GM18861 (cell line): Measurements from ENCODE around the gene ABCG8.

Experiments
- ATAC-seq: cut with Tn5 transposase; IDR thresholded peaks from one replicate; pipeline ENCODE4 v1.9.1; 2021; ENCODE audit not compliant: unreplicated experiment

The ABCG8 gene

GRCh38 chr2:43855292-43855691, 16.5 kb downstream of the ABCG8 start:
- no peak for ATAC-seq

DNA sequence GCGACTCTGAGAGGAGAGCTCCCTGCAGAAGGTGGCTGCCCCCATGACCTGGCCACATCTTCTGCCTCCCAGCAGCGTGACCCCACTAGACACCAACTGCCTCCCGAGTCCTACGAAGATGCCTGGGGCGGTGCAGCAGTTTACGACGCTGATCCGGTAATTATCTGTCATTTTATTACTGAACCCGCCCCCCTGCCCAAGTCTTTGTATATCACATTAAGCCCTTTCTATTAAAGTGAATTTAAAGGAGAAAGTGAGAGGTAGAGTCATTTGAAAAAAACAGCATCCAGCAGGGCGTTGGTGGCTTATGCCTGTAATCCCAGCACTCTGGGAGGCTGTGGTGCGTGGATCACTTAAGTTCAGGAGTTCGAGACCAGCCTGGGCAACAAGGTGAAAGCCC, 33.4 kb downstream of the ABCG8 start:
- no peak for ATAC-seq

DNA sequence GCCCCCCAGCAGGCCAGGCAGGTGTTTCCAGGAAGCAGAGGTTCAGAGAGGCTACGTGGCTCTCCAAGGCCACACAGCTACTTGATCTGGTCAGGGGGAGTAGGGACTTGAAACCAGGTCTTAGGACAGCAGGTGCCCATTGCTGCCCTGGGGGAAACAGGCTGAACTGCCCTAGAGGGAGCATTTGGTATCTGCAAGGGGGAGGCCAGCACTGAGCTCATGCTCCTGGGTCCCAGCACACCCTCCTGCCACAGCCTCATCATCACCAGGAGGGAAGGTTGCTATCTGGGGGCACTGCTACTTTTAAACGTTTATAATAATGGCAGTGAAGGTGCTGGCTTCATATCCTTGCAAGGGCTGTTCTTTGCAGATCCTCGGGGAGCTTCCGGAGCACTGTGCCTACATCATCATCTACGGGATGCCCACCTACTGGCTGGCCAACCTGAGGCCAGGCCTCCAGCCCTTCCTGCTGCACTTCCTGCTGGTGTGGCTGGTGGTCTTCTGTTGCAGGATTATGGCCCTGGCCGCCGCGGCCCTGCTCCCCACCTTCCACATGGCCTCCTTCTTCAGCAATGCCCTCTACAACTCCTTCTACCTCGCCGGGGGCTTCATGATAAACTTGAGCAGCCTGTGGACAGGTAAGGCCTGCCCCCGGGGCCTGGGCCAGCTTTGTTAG, 36.1 kb downstream of the ABCG8 start:
- ATAC-seq: no peak

DNA sequence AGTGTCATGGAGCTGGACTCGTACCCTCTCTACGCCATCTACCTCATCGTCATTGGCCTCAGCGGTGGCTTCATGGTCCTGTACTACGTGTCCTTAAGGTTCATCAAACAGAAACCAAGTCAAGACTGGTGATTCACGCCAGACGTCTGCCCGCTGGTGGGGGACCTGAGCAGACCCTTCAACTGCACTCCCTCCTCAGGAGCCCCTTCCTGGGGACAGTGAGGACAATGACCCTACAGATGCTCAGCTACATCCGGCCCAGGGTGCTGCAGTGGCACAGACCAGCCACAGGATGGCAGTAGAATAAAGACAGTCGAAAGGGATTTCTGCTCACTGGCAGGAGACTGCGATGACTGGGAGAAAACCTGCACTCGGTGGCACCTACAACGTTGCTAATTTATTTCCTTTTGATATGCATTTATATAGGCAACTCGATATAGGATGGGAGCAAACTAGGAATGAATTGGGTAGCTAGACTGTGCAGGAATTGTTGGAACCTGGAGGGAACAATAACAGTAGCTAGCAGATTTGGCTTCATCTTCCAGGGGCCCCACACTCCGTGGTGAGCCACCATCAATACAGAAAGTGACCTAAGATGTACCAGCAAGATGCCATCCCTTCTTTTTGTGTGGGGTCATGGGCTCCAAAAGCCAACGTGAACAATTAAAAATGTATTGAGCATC, 39.2 kb downstream of the ABCG8 start:
- peak; percentile 70 for ATAC-seq

GRCh38 chr2:43879261-43879660, 40.5 kb downstream of the ABCG8 start:
- no peak for ATAC-seq

DNA sequence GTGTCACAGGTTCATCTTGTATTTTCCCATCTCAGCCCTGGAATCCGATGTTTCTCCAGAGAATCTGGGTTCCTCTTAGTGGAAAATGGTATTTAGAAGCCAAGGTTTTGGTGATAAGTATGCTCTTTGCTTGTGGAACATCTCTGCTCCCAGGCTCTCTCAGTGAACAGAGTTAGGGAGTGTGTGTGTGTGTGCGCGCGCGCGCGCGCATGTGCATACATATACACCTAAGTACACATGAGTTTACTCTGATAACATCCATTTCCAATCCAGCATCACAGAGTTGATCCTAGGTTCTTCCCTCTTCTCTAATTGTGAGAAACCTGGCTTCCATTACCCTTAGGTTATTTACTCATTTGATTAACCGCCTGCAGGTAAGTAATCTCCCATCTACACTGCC, 41.7 kb downstream of the ABCG8 start:
- no peak for ATAC-seq

- no peak for ATAC-seq
These were observed 42.2 kb downstream of the ABCG8 start for GRCh38 chr2:43880952-43881351.

DNA sequence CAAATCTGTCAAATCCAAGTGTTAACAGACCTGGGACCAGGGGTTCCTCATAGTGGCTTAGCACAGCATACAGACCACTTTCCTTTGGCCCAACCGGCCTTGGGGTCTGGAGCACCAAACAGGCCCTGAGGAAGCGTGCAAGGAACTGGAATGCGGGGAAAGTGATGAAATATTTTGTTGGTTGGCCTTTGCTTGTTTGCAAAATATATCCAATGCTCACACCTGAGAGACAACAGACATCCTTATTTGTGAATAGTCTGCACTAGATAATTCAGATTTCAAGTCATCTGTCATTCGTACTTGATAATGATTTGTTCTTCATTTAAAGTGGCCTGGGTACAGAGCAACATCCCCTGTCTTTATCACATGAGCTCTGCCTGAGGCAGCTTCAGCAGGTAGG, 43.5 kb downstream of the ABCG8 start:
- ATAC-seq: no peak

- ATAC-seq: no peak
These were observed 45.9 kb downstream of the ABCG8 start for GRCh38 chr2:43884689-43885088.

GRCh38 chr2:43885132-43885632, 46.4 kb downstream of the ABCG8 start:
- ATAC-seq: no peak

- no peak for ATAC-seq
These were observed 48.4 kb downstream of the ABCG8 start for GRCh38 chr2:43887176-43887575.

DNA sequence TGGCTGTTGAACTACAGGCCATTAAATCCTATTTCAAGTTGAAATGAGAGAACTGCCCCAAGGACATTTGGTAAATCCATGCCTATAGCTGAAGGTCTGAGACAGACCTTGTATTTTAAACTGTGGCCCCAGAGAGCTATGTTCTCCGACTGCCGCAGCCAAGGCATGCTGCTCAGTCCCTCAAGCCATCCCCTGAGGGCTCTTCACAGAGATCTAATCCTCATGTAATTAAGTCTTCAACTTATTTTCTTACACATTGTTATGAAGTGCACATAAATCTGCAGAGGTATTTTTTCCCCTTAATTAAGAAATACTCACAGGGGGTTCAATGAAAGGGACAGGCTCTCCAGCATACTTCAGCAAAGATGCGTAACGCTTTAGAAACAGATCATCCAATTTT, 50.6 kb downstream of the ABCG8 start:
- no peak for ATAC-seq

DNA sequence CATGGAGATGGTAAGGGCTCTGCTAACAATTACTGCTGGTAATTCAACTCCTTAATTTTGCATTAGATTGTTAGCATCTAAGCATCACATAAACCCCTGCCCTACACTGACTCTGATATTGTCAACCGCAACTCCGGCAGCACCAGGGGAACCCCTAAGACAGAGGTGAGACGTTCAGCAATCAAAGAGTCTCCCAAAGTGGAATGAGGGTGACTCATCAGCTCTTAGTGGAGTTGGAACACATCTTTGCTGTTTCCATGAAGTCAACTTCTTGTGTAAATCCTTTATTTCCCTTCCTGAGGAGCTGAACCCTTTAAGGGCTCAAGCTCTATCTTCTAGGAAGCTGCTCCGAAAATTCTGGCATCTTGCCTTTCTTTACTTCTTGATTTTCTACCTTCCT, 52.1 kb downstream of the ABCG8 start:
- no peak for ATAC-seq

DNA sequence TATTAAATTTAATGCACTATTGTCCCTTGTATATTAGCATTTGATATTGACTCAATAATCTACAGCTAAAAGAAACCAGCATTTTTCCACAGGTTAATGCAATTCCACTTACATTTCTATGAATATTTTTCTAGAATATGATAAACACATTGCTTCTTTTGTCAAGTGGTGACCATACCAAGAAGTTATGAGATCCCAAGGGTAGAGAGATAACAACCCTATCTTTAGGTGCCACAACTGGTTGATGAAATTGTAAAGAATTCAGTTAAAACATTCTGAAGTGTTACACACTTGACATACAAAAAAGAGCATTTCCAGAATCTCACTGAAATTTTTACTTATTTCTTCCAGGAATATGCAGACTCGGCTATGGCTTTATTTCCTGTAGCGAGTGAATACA, 56.0 kb downstream of the ABCG8 start:
- ATAC-seq: no peak

- no peak for ATAC-seq
These were observed 58.1 kb downstream of the ABCG8 start for GRCh38 chr2:43896906-43897305.

- ATAC-seq: no peak
These were observed 58.7 kb downstream of the ABCG8 start for GRCh38 chr2:43897492-43897891.

GRCh38 chr2:43898134-43898837, 59.5 kb downstream of the ABCG8 start:
- ATAC-seq: no peak

DNA sequence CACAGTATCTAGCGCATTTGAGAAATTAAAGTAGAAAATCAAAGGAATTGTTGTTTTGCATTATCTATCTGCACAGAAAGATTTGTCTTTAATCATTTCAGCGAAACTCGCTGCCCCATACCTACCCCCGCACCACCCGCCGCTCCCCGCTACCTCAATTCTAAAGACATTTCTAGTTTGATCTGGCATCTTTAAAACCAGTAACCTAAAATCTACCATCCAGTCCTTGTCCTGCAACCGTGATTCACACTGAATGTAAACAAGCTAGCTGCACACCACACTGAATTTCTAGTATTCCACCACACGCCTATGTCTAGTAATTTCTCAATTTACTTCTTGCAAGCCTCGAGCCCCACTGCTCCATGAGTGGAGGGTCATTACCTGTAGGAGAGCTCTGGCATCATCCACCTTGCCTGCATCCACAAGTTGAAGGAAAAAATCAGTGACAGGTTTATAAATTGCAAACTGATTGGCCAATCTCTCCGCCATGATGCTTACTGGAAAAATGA, 60.1 kb downstream of the ABCG8 start:
- ATAC-seq: no peak

DNA sequence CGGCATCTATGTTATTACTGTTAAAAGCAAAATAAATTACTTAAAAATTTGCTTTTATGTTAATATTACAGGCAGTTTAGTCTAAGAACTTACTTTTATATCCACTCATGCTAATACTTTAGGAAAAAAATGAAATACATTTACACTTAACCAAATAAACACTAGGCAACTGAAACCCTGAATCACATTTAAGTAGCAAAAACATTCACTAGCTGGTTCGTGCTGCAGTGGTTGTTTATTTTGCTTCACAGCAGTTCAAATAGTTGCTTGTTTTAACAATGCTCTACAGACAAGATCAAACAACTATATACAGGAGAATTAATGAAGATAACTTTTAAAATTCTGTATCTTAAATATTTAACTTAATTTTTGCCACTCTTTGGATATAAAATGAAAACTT, 60.8 kb downstream of the ABCG8 start:
- ATAC-seq: no peak

GRCh38 chr2:43905371-43905803, 66.6 kb downstream of the ABCG8 start:
- no peak for ATAC-seq

DNA sequence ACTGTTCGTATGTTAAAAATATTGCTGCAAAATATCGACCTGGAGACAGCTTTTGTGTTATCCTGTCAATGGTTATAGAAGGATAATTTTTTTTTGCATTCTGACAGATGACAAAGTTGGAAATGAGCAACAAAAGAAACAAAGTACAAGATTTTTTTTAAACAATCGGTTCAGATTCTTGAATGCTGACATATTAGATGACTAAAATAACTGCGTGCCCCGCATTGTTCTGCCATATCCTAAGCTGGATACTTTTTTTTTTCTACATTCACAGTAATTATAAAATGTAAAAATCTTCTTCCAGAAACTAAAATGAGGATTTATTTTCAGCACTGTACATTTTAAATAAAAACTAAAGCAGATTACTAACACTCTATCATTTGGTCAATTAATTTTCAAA, 67.1 kb downstream of the ABCG8 start:
- no peak for ATAC-seq
